PFSK-1 (cell line): ENCODE results near the gene EP400.

Source experiments
- POLR2AphosphoS5 ChIP-seq: IDR thresholded peaks from 2 replicates; pipeline ENCODE4 v1.6.1; 2012; ENCODE audit warnings: low read depth, mild to moderate bottlenecking, control low read depth, low read length, moderate library complexity
- TAF1 ChIP-seq: IDR thresholded peaks from 2 replicates; pipeline ENCODE4 v1.6.1; 2012; ENCODE audit warnings: low read length, control low read depth, borderline replicate concordance; ENCODE audit not compliant: insufficient read depth

GRCh38 chr12:132075714-132076553, 126.2 kb downstream of the EP400 start:
- TF ChIP-seq POLR2AphosphoS5 (no peak), TAF1 (no peak)
